Stimulated activated CD8-positive, alpha-beta memory T cell treated with anti-CD3 and anti-CD28 coated beads, Interleukin-7, amount 100 ng/mL, for 1 hour (primary cell): ENCODE measurements around the gene UPF3A.
"Not testable (repeated sequence)": the region's sequence is repeated elsewhere in the genome, so short reads cannot be mapped to it uniquely, and the experiment has no call there.

Experiments used
- DNase-seq, 2 donors: peaks; one replicate each; pipeline ENCODE4 v3.0.0-alpha.2; 2020; ENCODE audit warnings: low read depth in 2 of 2

Gene UPF3A

DNA sequence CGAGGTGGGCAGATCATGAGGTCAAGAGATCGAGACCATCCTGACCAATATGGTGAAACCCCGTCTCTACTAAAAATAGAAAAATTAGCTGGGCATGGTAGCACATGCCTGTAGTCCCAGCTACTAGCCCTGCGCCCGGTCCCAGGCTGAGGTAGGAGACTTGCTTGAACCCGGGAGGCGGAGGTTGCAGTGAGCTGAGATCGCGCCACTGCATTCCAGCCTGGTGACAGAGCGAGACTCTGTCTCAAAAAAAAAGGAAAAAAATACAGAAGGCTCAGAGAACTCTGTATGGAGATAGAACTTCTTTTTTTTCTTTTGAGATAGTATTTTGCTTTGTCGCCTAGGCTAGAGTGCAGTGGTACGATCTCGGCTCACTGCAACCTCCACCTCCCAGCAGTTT lies 17.1 kb upstream of the UPF3A start:
- not testable (repeated sequence) for DNase-seq

GRCh38 chr13:114264886-114265611 lies 16.4 kb upstream of the UPF3A start:
- DNase-seq: no peak

DNA sequence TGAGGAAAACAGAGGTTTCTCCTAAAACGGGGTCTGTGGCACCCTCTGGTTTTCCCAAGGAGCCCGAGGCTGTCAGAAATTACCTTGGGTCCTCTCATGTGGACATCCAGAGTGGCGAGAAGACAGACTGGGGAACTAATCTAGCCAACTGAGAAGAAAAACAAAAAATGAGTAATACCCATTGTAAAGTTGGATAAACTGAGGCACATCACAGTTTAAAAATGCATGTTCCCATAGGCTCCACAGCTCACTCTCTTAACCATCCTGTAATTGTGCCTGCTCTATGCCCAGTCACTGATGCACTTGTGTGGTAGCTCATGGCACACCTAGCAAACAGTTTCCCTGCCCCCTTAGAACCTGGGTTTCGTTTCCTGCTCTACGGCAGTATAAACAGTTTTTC lies 15.2 kb upstream of the UPF3A start:
- no peak for DNase-seq

DNA sequence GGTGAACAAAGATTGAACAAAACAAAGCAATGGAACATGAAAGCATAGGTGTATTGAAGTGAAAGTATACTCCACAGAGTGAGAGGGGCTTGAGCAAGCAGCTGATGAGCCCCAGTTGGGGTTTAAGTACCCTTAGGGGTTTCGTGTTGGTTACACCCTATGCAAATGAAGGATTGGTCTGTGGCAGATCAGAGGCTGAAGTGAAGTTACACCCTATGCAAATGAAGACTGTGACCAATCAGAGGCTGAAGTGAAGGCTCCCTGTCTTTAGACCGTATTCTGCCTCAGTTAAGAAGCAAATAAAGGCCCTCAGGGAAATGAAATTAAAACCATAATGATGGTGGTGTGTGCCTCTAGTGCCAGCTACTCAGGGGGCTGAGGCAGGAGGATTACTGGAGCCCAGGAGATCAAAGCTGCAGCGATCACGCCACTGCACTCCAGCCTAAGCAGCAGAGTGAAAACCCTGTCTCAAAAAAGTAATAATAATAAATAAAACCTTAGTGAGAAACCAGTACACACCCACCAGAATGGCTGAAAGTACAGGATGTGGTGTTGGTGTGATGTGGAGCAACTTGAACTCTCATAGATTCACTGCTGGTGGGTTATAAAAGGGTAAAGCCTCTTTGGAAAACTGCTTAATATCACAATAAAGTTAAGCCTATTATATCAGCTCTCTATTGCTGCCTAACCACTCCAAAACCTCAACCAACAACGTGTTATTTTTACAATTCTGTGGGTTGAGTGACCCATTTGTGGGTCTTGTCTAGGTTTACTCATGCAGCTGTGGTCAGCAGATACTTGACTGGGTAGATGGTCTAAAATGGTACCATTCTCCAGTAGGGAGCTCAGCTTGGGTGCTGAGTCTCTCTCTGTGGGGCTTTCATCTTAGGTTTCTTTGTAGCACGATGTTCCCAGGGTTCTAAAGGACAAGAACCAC lies 12.8 kb upstream of the UPF3A start:
- no peak for DNase-seq

- no peak for DNase-seq
Measured at GRCh38 chr13:114269281-114269770, 12.1 kb upstream of the UPF3A start.

GRCh38 chr13:114272977-114273376 lies 8.4 kb upstream of the UPF3A start:
- no peak for DNase-seq

GRCh38 chr13:114275304-114275703 lies 6.1 kb upstream of the UPF3A start:
- DNase-seq: no peak

GRCh38 chr13:114279146-114279545 lies 2.3 kb upstream of the UPF3A start:
- DNase-seq: no peak

GRCh38 chr13:114279758-114280355 lies 1.5 kb upstream of the UPF3A start:
- no peak for DNase-seq

- peak; percentile 27 to 32 for DNase-seq
Measured at GRCh38 chr13:114282041-114282670, 755 bp downstream of the UPF3A start.

DNA sequence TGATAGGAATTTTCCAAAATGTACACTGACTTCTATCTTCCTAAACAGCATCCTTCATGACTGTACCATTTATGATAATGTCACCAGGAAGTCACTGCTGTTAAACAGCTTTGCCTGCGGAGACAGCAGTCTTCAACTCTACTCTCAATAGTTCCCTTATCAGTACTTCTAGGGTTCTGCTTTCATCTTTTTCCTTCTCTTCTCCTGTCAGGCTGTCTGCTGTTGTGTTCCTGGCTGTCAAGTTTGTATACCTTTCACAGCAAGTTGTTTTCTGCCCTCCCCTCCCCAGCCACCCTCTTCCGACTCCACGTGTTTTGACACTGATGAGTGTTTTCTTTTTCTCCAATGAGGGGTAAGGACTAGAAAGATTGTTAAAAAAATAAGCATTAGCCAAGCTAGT lies 2.2 kb downstream of the UPF3A start:
- no peak for DNase-seq

DNA sequence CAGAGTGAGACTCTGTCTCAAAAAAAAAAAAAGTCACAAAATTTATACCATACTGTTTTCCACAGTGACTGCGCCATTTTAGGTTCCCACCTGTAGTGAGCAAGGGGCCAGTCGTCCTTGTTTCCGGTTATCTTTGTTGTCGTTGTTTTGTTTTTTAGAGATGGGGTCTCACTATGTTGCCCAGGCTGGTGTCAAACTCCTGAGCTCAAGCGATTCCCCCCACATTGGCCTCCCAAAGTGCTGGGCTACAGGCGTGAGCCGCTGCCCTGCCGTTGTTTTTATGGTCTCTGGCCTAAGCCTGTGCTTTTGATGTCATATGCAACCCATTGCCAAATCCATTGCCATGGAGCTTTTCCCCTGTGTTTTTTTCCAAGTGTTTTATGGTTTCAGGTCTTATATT lies 3.3 kb downstream of the UPF3A start:
- no peak for DNase-seq

- no peak for DNase-seq
Measured at GRCh38 chr13:114285166-114285808, 3.9 kb downstream of the UPF3A start.

DNA sequence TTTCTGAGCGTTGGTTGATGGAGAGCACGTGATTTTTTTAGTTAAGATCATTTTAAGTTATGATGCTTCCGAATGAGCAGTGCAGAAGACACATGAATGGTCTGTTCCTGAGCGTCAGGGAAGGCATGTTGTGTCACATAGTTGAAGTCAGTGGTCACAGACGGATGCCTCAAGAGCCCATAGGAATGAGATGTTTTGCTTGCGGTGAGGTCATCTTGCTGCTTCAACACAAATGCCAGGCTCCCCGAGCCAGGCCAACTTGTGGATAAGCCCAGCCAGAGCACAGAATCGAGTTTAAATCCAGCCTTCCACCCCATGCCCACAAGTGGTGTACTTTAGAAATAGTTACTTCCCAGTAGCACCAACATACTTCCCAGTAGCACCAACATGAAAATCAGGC lies 5.4 kb downstream of the UPF3A start:
- DNase-seq: no peak

- no peak for DNase-seq
Measured at GRCh38 chr13:114288157-114288591, 6.8 kb downstream of the UPF3A start.

- DNase-seq: no peak
Measured at GRCh38 chr13:114296448-114296847, 15.0 kb downstream of the UPF3A start.

DNA sequence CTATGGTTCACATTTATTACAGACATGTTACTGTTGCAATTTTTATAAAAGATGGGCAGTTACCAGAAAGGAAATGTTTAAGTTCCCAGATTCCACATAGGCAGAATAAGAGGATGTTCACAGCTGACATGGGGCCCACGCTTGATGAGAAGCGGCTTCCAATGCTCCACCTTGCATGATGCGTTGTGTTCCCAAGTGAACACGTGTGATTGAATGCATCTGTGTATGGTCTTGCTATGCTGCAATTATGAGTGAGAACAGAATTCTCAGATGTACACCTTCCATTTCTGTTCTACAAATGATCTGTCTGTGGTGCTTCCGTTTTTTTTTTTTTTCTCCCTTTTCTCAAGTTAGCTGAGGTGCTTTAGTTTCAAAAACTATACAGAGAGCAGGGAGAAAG lies 15.5 kb downstream of the UPF3A start:
- DNase-seq: no peak

DNA sequence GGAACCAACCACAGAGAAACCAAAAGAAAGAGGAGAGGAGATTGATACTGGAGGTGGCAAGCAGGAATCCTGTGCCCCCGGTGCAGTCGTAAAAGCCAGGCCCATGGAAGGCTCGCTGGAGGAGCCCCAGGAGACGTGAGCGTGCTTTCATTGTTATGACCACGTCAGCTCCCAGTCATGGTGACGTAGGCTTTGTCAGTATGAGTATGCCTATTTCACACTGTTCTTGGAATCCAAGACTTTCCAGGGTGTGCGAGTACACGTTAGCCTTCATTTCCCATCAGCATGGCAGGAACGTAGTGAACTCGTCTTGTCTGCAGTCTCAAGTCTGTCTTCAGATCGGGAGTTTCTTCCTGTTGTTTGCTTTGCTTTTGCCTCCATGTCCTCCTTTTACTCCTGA lies 17.5 kb downstream of the UPF3A start:
- DNase-seq: no peak

DNA sequence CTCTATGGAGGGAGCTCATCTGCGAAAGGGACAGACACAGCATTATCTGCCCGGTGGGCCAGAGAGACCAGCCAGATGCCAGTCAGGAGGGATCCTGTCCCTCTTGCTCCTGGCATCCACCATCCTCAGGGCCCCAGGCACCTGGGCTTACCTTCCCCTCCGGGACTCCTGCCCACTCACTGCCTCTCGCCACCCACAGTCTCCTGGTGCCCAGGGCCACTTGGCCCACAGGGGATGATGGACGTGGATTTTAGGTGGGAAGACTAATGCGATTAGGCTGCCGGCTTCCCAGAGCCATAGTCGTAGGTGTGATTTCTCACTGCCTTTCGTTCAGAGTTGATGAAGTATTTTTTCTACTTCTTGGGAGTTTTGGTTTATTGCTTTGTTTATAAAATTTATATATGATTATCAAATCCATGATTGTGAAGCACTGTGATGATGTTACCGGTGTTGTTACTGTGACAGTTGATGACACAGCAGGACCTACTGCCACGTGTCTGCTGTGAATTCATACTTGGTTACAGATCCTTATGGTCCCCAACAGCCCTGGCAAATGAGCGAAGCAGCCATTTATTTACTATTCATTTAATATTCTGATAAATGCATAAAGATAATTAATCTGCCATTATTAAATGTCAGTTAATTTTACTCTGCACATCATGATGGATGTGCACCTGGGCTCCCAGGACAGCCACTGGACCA lies 18.4 kb downstream of the UPF3A start:
- DNase-seq: no peak

DNA sequence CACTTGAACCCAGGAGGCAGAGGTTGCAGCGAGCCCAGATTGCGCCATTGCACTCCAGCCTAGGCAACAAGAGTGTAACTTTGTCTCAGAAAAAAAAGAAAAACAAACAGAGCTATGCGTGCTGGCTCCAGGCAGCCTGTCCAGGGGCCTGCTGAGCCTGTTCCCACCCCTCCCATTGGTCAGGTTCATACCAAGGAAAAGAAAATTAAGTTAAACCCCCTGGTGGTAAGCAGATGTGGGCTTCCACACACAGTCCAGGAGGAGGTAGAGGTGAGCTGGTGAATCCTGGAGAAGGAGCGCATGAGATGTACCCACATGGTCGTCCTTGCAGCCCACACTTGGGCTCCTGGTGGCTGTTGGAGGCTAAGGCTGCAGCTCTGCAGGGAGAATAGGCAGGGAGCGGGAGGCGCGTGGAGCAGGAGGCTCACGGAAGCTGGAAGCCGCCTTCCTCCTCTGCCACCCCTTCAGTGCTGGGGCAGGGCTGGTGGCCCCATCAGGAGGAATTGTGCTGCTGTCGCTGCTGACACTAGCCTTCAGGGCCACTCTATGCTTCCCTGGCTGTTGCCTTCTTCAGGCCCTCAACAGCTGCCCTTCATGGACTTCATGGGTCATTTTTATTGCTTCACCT lies 22.4 kb downstream of the UPF3A start:
- DNase-seq: no peak
